ENCODE data around the gene ZBTB34. TPM values are rescaled to one million over a fixed set of nuclear protein-coding genes. Genes with fewer than 3 reads are reported as not detected.
A peak's percentile ranks its signal among the peaks of the same experiment; 100 is the strongest.
"Not testable (repeated sequence)": the region's sequence is repeated elsewhere in the genome, so short reads cannot be mapped to it uniquely, and the experiment has no call there.

ZBTB34 gene, protein sequence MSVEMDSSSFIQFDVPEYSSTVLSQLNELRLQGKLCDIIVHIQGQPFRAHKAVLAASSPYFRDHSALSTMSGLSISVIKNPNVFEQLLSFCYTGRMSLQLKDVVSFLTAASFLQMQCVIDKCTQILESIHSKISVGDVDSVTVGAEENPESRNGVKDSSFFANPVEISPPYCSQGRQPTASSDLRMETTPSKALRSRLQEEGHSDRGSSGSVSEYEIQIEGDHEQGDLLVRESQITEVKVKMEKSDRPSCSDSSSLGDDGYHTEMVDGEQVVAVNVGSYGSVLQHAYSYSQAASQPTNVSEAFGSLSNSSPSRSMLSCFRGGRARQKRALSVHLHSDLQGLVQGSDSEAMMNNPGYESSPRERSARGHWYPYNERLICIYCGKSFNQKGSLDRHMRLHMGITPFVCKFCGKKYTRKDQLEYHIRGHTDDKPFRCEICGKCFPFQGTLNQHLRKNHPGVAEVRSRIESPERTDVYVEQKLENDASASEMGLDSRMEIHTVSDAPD
- 1 to 10 TPM; 7.3 to 9.6 TPM for total RNA-seq
- long read RNA-seq, donor 1, full-length matches to known transcripts = 1 of 1 reads
- long read RNA-seq, donor 1, partial matches to known transcripts = 0 of 1 reads
- long read RNA-seq, donor 1, other reads (novel, unspliced or antisense) = 0 of 1 reads
- long read RNA-seq, donor 2, full-length matches to known transcripts = 1 of 1 reads
- long read RNA-seq, donor 2, partial matches to known transcripts = 0 of 1 reads
- long read RNA-seq, donor 2, other reads (novel, unspliced or antisense) = 0 of 1 reads

DNA sequence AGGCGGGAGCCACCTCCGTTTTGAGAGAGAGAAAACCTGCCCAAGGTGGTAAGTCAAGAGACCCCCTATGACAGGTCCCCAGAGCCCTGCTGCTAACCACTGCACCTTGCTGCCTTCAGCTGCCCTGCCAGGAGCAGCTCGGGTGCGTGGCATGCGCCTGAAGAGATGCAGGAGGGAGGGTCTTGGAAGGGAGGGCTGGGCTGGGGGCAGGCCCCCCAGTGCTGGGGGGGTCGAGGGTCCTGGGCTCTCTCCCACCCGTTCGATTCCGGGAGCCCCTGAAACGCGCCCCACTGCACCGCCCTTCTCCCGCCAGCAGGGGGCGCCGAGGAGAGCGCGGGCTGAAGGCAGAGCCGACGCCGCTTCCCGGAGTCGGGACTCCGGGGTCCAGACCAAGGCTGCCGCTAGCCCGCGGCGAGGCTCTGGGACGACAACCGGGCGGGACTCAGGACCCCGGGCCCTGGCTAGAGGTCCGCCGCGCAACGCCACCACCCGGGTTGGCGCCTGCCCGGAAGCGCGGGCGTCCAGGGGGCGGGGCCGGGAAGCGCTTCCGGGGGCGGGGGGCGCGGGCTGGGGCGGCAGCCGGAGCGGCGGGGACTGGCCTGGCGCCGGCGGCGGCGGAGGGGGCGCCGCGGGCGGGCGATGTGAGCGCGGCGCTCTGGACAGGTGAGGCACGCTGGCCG is at the start of gene ZBTB34:
Gene ZBTB34 (plus strand): TSS at position 563 of the 680 bp plus-strand sequence. CDS start 18,761 bp downstream, outside the sequence.
- intact Hi-C loops (cut with DNase I) = no loop called here
- peak; percentile 88 for DNase-seq (ENCODE audit: low spot score)

DNA sequence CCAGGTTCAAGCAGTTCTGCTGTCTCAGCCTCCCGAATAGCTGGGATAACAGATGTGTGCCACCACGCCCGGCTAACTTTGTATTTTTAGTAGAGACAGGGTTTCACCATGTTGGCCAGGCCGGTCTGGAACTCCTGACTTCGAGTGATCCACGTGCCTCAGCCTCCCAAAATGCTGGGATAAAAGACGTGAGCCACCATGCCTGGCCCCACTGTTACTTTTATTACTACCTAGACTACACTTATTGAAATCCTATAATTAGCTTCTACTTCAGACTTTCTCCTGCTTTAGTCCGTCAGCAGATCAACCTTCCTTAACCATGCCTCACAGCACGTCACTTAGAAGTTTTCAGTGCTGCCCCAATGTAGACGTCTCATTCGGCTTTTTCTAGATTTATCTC is 47.4 kb upstream of the ZBTB34 start:
- DNase-seq (ENCODE audit: low spot score) = no peak
- intact Hi-C loops (cut with DNase I) = no loop called here

DNA sequence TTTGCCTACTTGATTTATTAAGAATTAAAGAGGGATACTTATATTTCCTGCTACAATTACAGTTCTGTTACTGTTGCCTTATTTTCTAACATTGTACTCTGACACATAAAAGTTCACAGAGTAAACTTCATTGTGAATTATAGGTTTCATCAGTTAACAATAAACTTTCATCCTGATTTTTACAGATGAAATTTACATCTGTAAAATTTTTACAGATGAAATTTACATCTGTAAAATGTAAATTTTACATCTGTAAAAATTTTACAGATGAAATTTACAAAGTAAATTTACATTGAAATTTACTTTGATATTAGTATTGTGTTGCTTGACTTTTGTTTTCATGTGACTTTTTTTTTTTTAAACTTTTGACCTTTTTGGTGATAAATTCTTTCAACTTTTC is 46.3 kb upstream of the ZBTB34 start:
- intact Hi-C loops (cut with DNase I) = no loop called here
- no peak for DNase-seq (ENCODE audit: low spot score)

DNA sequence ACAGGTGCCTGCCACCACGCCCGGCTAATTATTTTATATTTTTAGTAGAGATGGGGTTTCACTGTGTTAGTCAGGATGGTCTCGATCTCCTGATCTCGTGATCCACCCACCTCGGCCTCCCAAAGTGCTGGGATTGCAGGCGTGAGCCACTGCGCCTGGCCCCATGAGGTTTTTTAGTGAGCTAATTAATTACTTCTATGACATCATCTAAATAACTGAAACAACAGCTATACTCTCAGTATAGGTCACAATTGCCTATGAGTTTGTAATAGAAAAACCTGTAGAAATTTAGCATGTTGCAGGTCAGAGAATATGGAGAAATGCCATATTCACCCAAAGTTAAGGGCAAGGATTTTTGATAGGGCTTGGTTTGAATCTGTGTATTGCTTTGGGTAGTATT is 42.8 kb upstream of the ZBTB34 start:
- DNase-seq (ENCODE audit: low spot score); intact Hi-C loops (cut with DNase I): not testable (repeated sequence)

DNA sequence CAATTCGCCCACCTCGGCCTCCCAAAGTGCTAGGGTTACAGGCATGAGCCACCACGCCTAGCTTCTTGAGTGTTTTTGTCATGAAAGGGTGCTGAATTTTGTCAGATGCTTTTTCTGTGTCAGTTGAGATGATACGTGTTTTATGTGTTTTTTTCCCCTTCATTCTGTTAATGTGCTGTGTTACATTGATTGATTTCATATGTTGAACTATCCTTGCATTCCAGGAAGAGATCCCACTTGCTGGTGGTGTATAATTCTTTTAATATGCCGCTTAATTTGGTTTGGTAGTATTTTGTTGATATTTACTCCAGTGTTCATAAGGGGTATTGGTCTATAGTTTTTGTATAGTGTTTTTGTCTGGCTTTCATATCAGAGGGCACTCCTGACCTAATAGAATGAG is 42.0 kb upstream of the ZBTB34 start:
- intact Hi-C loops (cut with DNase I) = no loop called here
- no peak for DNase-seq (ENCODE audit: low spot score)

DNA sequence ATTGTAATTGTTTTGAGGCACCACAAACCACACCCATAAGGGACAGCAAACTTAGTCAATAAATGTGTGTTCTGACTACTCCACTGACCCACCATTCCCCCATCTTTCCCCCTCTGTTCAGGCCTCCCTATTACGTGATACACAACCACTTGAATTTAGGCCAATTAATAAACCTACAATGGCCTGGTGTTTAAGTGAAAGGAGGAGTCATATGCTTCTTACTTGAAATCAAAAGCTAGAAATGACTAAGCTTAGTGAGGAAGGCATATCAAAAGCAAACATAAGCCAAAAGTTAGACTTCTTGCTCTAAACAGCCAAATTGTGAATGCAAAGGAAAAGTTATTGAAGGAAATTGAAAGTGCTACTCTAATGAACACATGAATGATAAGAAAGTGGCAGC is 41.0 kb upstream of the ZBTB34 start:
- intact Hi-C loops (cut with DNase I) = no loop called here
- no peak for DNase-seq (ENCODE audit: low spot score)

DNA sequence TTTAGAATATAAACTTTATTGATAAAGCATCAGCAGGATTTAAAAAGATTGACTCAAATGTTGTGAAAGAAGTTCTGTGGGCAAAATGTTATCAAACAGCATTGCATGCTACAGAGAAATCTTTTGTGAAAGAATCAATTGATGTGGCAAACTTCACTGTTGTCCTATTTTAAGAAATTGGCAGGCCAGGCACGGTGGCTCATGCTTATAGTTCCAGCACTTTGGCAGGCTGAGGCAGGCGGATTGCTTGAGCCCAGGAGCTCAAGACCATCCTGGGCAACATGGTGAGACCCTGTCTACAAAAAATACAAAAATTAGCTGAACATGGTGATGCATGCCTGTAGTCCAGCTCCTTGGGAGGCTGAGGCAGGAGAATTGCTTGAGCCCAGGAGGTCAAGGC is 38.2 kb upstream of the ZBTB34 start:
- intact Hi-C loops (cut with DNase I) = no loop called here
- DNase-seq (ENCODE audit: low spot score) = no peak

DNA sequence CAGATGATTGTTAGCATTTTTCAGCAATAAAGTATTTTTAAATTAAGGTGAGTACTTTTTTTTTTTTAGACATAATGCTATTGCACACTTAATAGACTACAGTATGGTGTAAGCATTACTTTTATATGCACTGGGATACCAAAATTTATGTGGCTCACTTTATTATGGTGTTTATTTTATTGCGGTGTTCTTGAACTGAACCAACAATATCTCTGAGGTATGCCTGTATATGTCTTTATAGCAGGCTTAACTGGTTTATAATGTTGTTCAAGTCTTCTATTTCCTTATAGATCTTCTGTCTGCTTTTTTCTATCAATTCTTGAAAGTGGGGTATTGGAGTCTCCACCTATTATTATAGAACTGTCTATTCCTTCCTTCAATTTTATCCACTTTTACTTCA is 37.6 kb upstream of the ZBTB34 start:
- intact Hi-C loops (cut with DNase I) = no loop called here

DNA sequence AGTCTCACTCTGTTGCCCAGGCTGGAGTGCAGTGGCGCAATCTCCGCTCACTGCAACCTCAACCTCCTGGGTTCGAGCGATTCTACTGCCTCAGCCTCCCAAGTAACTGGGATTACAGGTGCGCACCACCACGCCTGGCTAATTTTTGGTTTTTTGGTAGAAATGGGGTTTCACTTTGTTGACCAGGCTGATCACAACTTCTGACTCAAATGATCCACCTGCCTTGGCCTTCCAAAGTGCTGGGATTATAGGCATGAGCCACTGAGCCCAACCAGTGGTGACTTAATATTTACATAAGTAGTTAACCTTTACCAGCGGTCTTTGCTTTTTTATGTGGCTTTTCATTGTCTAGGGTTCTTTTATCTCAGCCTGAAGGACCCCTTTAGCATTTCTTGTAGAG is 36.4 kb upstream of the ZBTB34 start:
- intact Hi-C loops (cut with DNase I); DNase-seq (ENCODE audit: low spot score): not testable (repeated sequence)

More for the DNA sequence above, 37.6 kb upstream of the ZBTB34 start:
- DNase-seq (ENCODE audit: low spot score) = no peak

DNA sequence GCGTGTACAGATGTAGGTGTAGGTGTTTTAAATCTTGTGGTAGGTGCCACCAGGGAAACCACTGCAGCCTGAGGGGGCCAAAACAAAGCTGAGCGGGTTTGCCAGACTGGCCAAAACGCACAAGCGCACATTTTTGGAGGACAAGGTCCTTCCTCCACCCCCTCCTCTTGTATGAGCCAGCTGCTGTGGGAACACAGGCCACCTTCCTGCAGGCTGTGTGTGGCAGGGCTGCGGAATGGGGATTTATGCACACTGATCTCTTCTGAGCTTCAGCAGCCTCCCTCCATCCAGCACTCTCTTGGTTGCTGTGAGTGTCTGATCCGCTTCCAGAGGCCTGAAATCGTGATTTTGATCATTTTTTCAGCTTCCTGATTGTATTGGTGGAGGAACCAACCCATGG is 33.2 kb upstream of the ZBTB34 start:
- DNase-seq (ENCODE audit: low spot score) = no peak
- intact Hi-C loops (cut with DNase I) = no loop called here

DNA sequence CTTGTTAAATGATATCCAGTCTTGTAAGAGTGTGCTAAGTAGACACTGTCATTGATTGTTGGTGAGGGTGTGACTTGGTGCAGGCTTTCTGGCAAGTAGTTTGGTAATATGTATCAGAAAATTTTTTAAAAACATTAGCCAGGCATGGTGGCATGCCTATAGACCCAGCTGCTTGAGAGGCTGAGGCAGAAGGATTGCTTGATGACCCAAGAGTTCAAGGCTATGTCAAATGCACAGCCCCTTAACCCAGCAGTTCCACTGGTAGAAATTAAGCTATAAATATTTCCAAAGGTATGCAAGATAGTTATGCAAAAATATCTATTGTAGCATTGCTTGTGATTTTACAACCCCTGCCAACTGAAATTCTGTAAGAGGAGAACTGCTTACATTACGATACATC is 31.4 kb upstream of the ZBTB34 start:
- intact Hi-C loops (cut with DNase I) = no loop called here
- no peak for DNase-seq (ENCODE audit: low spot score)

DNA sequence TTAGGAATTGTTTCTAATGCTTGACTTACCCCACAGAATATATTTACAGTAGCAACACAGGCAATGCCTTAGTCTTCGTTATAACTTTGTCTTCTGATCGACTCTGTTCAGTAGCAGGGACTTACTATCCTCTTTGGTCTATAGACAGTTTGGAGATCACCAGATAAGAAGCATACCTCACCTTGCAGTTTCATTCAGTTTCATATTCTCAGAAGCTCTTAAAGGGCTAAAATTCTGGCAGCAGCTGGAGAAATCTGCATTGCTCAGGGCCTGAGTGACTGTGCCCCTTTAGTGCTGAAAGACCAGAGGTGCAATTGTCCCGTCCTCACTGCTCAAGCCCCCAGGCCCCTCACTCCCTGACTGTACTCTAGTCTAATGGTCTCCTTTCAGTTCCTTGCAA is 29.6 kb upstream of the ZBTB34 start:
- intact Hi-C loops (cut with DNase I) = no loop called here
- no peak for DNase-seq (ENCODE audit: low spot score)

DNA sequence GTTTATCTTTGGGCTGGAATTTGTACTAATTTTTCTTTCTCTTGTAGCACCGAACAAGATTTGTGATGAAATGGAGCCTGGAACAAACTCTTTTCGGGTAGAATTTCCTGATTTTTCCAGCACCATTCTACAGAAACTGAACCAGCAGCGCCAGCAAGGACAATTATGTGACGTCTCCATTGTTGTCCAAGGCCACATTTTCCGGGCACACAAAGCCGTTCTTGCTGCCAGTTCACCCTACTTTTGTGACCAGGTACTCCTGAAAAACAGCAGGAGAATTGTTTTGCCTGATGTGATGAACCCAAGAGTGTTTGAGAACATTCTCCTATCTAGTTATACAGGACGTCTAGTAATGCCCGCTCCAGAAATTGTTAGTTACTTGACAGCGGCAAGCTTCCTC is 28.0 kb upstream of the ZBTB34 start:
- no peak for DNase-seq (ENCODE audit: low spot score)
- intact Hi-C loops (cut with DNase I) = no loop called here

DNA sequence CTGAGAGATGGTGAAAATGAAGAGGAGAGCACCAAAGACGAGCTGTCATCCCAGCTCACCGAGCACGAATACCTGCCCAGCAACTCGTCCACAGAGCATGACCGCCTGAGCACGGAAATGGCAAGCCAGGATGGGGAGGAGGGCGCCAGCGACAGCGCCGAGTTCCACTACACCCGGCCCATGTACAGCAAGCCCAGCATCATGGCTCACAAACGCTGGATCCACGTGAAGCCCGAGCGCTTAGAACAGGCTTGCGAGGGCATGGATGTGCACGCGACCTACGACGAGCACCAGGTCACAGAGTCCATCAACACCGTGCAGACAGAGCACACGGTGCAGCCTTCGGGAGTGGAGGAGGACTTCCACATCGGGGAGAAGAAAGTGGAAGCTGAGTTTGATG is 27.4 kb upstream of the ZBTB34 start:
- DNase-seq (ENCODE audit: low spot score) = peak; percentile 52
- intact Hi-C loops (cut with DNase I) = no loop called here

DNA sequence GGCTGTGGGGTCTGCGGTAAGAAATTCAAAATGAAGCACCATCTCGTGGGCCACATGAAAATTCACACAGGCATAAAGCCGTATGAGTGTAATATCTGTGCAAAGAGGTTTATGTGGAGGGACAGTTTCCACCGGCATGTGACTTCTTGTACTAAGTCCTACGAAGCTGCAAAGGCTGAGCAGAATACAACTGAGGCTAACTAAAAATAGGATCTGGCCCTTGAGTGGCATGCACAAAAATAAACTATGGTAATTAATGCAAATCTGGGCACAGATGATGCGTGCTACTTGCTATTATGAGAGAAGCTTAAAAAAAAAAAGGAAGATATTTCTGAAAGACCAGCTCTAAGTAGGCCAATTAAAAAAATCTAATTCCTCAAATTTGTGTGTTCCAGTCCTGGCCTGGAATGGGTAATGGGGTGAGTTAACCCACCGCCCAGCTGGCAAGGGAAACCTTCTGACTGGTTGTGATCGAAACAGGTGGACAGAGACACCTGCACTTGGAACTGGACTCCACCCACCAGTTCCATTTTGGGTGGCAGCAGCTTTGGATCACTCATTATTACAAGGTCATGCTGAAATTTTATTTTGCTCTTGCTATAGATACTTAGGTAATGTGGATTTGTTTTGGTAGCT is 26.6 kb upstream of the ZBTB34 start:
- intact Hi-C loops (cut with DNase I) = no loop called here
- no peak for DNase-seq (ENCODE audit: low spot score)

DNA sequence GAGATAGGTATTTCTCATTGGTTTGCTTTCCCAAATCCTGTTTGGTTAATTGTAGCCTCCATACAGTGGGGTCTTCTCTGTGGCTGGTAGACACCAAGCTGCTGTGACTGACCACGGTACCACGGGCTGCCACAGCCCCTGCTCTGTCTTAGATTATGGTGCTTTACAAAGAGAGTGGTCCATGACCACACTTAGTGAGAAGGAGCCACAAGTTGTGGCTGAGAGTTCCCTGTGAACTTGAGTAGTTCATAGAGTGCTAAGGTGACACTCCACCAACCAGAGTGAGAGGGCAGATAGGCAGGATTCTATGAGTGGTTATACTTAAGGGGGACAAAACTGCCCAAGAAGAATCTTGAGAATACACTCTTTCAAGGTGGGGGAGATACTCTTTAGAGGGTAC is 25.8 kb upstream of the ZBTB34 start:
- DNase-seq (ENCODE audit: low spot score) = no peak
- intact Hi-C loops (cut with DNase I) = no loop called here

DNA sequence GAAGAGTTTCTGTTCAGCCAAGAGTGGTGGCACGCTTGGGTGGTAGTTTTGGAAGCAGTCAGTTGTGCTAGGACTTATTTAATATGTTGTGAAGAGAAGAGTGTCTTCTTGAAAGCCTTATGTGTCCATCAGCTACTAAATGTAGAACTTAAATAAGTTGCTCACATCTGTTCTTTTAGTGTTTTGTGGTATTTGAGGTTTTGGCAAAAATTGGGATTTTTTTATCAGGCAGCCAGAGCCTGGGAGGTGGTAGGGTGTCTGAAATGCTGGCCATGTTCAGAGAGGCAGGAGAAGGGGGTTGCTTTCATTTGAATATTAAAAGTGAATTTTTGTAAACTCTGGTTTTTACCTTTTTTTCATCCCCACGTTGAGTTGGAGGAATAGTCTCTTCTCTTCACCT is 24.2 kb upstream of the ZBTB34 start:
- DNase-seq (ENCODE audit: low spot score) = no peak

DNA sequence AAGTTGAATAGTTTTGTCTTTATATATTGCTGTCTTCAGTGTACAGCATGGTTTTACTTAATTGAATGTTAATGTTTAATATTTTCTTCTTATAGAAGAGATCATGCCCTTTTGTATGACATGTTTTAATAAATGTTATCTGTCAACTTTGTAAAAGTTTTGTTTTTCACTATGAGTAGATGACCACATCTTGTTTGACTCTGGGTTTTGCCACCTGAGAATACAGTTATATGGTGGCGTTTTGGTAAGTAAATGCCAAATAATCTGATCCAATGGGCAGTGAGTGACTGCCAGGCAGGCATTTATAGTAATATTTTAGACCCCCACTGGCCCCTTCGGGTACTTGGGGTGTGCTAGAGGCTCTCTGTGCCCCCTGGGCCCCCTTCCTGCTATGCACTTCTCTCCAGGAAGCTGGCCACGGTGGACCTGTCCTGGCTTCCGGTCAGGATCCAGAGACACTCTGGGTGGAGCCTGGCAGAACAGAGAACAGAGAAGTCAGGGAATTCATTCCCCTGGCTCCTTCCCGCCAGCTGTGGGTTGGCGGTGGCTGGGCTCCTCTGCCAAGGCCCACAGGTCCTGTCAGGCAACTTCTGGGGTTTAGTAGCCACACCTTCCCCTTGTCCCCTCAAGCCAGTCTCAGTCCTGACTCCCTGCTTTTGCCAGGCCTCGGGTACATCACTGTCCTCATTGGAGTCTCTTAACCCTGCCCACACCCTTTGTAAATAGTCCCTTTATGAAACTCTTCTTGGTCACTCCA is 22.2 kb upstream of the ZBTB34 start:
- DNase-seq (ENCODE audit: low spot score) = peak; percentile 25
- intact Hi-C loops (cut with DNase I) = no loop called here

More for the DNA sequence above, 24.2 kb upstream of the ZBTB34 start:
- intact Hi-C loops (cut with DNase I) = no loop called here

DNA sequence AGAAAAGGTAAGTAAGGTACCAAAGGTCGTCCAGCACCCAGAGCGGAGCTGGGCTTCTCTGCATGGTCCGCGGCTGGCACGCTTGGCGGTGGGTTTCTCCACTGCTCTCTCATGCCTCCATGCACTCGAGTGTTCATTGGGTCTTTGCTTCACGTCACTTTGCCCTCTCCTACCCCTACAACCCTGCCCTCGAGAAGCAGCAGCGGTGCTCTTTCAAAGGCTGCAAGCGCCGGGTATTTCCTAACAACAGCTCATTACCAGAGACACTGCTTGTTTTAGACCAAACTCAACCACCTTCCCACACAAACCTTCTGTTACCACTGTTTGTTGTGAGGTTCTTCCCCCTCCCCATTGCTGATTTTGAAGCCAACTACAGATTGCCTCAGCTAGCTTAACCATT is 21.5 kb upstream of the ZBTB34 start:
- DNase-seq (ENCODE audit: low spot score) = no peak
- intact Hi-C loops (cut with DNase I) = no loop called here
